ENCODE measurements around the gene KIAA0930. TPM values are rescaled to one million over a fixed set of nuclear protein-coding genes. Genes with fewer than 3 reads are reported as not detected.

KIAA0930 gene
- total RNA-seq, result 47.0 TPM

GRCh38 chr22:45240810-45241631 is at the start of gene KIAA0930:
TSS of gene KIAA0930 (minus strand) at chr22:45240894. CDS start at chr22:45240703, 191 bp downstream.

DNA sequence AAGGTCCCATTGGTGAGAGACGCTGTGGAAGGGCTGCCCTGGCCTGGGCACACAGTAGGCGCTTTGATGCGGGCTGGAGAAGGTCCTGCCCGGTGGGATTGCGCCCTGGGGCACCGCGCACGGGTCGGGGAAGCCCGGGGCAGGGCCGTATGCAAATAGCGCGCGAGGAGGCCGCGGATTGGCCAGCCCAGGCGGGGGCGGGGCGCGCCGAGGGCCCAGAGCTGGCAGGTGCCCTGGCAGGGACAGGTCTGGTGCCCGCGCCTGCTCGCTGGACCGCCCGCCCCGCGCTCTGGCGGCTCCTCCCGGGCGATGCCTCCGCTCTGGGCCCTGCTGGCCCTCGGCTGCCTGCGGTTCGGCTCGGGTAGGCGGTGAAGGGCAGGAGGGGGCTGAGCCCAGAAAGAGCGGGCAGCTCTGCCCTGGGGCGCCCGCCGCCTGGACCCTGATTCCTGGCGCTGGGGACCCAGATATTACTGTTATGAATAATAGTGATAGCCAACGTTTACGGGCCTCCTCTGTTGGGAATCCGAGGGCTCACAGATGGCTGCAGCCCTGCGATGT is 44.1 kb upstream of the KIAA0930 start, which contains the start of gene UPK3A:
Gene UPK3A, plus strand, starts transcription at position 245 of the 558 bp plus-strand sequence. Its CDS starts 65 bp downstream, at position 310.

GRCh38 chr22:45163451-45164269 is 77.0 kb downstream of the KIAA0930 start, which contains the start of gene NUP50:
TSS of gene NUP50 (plus strand) at chr22:45163925. CDS start at chr22:45168178, 4,253 bp downstream.

Small RNAs within 50 kb of the gene (small RNA-seq; reads per million reads assigned to genes)
- 2.0 reads per million, percentile 80 among the genes with 10 or more reads in this experiment for gene MIR1249 (ENCODE audit: low replicate concordance)

Other genes with a start within 250 kb of the KIAA0930 start
- 38.5 TPM for gene PHF21B, start 230.9 kb downstream of the KIAA0930 start, total RNA-seq
- 55.1 TPM for gene NUP50, start 77.0 kb downstream of the KIAA0930 start, total RNA-seq
- not detected for gene UPK3A, start 44.1 kb upstream of the KIAA0930 start, total RNA-seq
- 57.0 TPM for gene FAM118A, start 69.0 kb upstream of the KIAA0930 start, total RNA-seq
- gene SMC1B, start 172.7 kb upstream of the KIAA0930 start, total RNA-seq, result not detected
- gene RIBC2, start 172.8 kb upstream of the KIAA0930 start, total RNA-seq, result 1.3 TPM